Iris pigment epithelial cell (primary cell): ENCODE measurements around the gene HIPK1.
A peak's percentile ranks its signal among the peaks of the same experiment; 100 is the strongest.

Experiments used
- DNase-seq: peaks from one replicate; pipeline ENCODE4 v3.0.0-alpha.2; 2011; ENCODE audit warnings: low read depth

The HIPK1 gene

GRCh38 chr1:113928941-113929749 is at the start of gene HIPK1:
Gene HIPK1, plus strand, starts transcription at chr1:113929324.
- DNase-seq, result peak; percentile 89

DNA sequence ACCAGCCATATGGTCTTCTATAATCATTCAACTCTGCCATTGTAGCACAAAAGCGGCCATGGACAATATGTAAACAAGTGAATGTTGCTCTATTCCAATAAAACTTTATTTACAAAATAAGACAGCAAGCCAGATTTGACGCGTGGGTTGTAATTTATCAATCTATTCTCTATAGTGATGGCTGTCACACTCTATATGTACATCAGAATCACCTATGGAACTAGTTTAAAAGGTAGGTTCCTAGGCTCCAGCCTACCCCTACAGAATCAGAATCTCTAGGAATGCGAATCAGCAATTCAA is 49.4 kb upstream of the HIPK1 start:
- no peak for DNase-seq

- no peak for DNase-seq
Measured at GRCh38 chr1:113881661-113882060, 47.5 kb upstream of the HIPK1 start.

GRCh38 chr1:113886417-113887401 is 42.4 kb upstream of the HIPK1 start:
- DNase-seq, result no peak

GRCh38 chr1:113887402-113888175 is 41.5 kb upstream of the HIPK1 start, which contains the start of gene BCL2L15:
Gene BCL2L15, minus strand, starts transcription at chr1:113887581. Its CDS starts 206 bp downstream, at chr1:113887375.
- DNase-seq, result peak; percentile 22

- no peak for DNase-seq
Measured at GRCh38 chr1:113890816-113891215, 38.3 kb upstream of the HIPK1 start.

DNA sequence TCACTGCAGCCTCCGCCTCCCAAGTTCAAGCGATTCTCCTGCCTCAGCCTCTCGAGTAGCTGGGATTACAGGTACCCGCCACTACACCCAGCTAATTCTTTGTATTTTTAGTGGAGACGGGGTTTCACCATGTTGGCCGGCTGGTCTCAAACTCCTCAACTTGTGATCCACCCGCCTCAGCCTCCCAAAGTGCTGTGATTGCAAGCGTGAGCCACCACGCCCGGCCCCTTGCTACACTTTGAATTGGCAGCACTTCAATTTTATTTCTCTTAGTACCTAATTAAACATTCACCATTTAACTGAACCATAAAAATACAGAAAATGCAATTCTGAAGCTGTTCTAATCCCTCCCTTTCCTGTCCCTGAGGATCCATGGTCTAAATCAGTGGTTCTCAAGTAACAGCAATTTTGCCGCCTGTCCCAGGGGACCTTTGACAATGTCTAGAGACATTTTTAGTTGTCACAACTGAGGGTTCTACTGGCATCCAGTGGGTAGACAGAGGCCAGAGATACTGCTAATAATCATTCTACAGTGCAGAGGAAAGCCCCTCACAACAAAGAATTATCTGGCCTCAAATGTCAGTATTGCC is 37.4 kb upstream of the HIPK1 start:
- no peak for DNase-seq

- DNase-seq, result no peak
Measured at GRCh38 chr1:113893267-113893666, 35.9 kb upstream of the HIPK1 start.

DNA sequence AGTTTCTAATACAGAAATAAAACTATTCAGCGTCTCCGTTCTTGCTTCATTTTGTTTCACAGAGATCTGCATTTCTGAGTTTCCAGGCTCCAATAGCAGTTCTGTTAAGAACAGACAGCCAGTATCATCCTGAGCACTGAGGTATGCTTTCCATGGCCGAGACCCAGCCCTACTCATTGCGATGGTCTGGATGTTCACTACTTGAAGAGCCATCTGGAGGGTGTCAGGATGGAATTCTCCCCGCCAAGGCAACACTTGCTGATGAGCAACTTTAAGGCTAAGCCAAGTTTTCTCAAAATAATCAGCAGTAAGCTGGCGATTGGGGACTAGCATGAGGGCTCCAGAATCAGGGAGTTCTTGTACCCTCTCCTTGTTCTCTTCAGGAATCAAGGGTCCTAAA is 34.0 kb upstream of the HIPK1 start:
- no peak for DNase-seq

- DNase-seq, result no peak
Measured at GRCh38 chr1:113895961-113896360, 33.2 kb upstream of the HIPK1 start.

DNA sequence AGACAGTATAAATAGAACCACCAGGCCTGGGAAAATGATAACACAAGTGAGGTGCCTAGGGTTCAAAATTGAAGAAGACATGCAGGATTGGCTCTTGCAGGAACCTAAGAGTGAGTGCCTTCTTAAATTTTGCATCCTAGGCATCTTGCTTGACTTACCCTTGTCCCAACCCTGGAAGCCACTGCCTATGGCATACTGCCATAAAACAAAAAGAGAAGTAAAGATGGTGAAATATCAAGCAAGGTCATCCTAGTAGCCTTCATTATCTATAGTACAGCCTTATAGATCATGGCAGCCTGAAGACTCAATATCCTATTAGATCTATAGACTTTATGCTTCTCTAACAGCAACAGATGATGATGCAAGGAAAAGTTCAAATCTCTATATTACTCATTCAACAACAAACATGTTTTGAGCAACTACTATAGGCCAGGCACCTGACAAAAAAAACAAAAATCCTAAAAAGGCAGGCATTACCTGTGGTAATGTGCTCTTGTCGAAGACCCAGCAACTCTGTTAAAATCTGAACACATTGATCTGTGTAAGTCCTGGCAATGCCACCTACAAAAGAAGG is 30.8 kb upstream of the HIPK1 start:
- no peak for DNase-seq

DNA sequence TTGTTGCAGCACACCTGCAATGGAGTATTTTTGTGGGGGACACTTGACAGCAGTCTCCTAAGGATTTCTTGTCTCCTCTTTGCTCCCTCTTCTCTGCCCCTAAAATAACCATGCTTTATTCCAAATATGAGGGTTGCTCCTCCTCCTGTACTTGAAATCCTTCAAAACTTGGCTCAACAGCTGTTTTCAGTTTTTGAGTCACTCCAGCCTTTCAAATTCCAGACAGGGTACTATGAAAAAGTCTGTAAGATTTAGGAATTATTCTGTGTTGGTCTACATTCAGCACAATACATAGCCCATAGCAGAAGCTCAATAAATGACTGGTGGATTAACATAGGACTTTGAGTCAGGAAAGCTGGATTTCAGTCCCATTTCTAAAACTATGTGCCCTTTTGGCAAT is 30.0 kb upstream of the HIPK1 start:
- no peak for DNase-seq

- DNase-seq, result no peak
Measured at GRCh38 chr1:113901191-113901590, 27.9 kb upstream of the HIPK1 start.

DNA sequence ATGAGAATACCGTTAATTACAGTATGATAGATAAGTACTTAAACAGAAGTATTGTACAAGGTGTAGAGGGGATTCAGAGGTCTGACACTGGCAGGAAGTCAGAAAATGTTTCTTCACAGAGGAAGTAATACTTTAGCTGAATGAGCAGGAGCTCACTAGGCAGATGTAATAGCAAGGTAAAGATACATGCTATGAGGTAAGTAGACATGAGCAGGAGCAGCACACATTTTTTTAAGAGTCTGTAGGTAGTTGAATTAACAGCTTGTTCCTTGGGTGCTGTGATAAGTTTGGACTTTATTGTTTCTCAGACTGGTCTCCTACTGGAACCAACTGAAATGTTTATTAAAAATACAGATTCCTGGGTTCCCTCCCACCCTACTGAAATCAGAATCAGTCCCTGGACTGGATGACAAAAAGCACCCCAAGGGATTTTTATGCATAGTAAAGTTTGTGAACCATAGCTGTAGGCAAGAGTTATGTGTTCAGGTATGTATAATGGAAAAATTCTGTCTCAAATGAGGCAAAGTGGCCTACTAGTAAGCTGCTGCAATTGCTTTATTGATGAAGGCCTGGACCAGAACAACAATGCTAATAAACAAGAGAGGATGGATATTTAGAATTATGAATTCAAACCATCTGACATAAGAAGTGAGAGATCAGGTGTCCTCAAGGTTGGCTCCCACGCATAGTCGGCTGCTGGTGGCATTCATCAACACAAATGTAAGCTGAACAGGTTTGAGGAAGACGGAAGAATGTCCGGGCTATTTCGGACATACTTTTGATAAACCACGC is 25.4 kb upstream of the HIPK1 start:
- no peak for DNase-seq

DNA sequence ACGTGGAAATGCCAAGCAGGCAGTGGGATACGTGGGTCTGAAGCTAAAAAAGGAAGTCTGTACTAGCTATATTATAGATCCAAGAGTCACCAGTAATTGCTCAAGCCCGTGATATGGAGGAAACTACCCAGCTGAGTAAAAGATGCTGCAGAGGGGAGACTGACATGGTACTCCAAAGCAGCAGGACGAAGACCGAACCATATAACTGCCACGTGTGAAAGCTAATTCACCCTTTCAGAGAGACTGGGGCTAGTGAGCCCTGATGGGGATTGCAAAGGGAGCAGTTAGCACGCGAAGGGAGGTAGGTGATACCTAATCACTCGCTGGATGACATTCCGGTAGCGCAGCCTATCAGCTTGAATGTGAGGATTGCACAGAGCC is 24.8 kb upstream of the HIPK1 start:
- no peak for DNase-seq

DNA sequence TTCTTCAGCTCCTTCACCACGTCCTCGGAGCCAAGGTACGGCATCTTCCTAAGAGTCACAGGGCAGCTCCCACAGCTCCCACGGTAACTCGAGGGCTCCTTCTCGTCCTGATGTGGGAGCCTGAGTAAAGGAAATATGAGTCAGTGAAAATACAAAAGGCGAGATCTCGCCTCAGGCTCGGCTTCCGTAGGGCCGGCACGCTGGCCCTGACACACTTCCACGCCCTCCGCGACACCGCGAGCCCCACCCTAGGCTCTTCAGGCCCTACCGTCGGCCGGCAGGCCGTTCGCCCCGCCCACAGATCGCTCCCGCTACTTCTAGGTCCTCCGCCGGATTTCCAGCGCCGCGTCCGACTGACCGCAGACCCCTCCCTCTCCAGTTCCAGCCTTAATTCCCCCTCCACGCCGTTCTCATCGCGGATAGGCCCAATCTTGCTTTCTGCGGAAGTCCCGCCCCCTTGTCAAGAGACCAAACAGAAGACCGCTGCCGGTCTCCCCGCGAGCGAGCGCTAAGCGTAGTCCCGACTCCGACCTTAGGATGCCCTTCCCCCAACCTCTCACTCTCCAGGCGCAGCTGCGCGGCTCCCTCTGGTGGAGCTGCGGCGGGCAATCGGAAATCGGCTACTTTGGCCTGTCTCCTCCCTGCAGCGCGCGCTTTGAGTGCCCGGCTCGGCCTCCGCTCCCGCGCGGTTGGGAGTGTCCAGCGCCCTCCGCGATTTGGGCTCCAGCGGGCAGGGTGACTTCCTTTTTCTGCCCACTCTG is 24.3 kb upstream of the HIPK1 start, which contains the start of the genes AP4B1 and DCLRE1B:
Gene AP4B1, minus strand, starts transcription at position 126 of the 761 bp plus-strand sequence. Its CDS starts 82 bp downstream, at position 44.
Gene DCLRE1B, plus strand, starts transcription at position 653 of the 761 bp plus-strand sequence. CDS start 261 bp downstream, outside the sequence.
- DNase-seq, result peak; percentile 100

GRCh38 chr1:113905435-113905861 is 23.7 kb upstream of the HIPK1 start:
- no peak for DNase-seq

GRCh38 chr1:113912594-113913311 is 16.4 kb upstream of the HIPK1 start:
- DNase-seq, result peak; percentile 68

DNA sequence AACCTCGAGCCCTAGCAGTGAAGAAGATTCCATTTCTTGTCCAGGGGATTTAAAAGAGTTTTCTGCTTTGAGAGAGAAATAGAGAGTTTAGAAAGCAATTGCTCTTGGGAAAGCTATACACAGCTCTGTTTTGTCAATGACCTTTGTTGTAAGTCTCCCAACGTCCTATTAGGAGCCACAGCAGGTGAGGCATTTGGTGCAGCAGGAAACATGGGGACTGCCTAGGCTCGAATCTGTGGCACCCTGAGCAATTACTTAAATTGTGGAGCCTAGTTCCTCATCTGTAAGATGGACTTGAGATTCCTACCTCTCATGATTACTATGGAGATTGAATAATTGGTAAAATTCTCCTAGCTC is 15.8 kb upstream of the HIPK1 start:
- no peak for DNase-seq
